Measurements from ENCODE around the gene SERPINA6.

DNA sequence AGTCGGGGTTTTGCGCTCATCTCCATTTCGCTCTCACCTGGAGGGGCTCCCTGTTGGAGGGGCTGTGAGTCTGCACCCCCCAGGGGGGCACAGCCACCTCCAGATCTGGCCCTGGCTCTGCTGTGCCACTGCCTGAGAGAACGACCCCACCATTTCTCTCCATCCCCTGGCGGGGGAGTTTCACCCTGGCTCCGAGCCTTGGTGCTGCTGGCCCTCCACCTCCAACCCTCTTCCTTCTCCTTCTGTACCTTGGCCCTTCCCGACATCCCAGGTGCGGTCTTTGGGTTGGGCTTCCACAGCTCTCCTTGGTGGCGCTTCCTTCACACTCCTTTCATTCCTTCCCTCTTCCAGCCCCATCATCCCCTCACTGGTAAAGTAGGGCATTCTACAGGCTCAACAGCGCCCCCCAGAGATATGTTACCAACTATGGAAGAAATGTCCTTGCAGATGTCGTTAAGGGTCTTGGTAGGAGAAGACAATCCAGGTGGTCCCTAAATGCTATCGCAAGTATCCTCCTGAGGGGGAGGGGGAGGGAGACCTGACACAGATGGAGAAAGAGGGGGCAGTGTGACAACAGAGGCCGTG lies 49.0 kb upstream of the SERPINA6 start:
- TF ChIP-seq POLR2A (IDR thresholded peaks at IDR 0.05; ENCODE audit: low read depth) (no peak), EP300 (IDR thresholded peaks at IDR 0.05) (no peak), POLR2AphosphoS5 (IDR thresholded peaks at IDR 0.05) (no peak)
- TF ChIP-seq, protein P1, sequence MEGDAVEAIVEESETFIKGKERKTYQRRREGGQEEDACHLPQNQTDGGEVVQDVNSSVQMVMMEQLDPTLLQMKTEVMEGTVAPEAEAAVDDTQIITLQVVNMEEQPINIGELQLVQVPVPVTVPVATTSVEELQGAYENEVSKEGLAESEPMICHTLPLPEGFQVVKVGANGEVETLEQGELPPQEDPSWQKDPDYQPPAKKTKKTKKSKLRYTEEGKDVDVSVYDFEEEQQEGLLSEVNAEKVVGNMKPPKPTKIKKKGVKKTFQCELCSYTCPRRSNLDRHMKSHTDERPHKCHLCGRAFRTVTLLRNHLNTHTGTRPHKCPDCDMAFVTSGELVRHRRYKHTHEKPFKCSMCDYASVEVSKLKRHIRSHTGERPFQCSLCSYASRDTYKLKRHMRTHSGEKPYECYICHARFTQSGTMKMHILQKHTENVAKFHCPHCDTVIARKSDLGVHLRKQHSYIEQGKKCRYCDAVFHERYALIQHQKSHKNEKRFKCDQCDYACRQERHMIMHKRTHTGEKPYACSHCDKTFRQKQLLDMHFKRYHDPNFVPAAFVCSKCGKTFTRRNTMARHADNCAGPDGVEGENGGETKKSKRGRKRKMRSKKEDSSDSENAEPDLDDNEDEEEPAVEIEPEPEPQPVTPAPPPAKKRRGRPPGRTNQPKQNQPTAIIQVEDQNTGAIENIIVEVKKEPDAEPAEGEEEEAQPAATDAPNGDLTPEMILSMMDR (IDR thresholded peaks at IDR 0.05): no peak
